DOHH2 (cell line): ENCODE measurements around the gene OR8B12.

Source experiments
- H3F3A ChIP-seq: fragments of 200-600 bp; sonication (generic), shearing (Covaris generic); 2 replicates; pipeline ENCODE4 v1.6.0; 2016; ENCODE audit warnings: antibody characterized with exemption, mild to moderate bottlenecking; ENCODE audit not compliant: control insufficient read depth, insufficient read depth
- H3K27ac ChIP-seq: fragments of 200-600 bp; sonication (generic); 2 replicates; pipeline ENCODE4 v1.5.1; 2014; ENCODE audit warnings: low read depth, mild to moderate bottlenecking, low read length, moderate library complexity
- H3K27me3 ChIP-seq: fragments of 200-600 bp; sonication (generic); 2 replicates; pipeline ENCODE4 v1.6.1; 2014; ENCODE audit warnings: mild to moderate bottlenecking, low read length, mixed read lengths; ENCODE audit not compliant: control insufficient read depth
- H3K36me3 ChIP-seq: fragments of 200-600 bp; sonication (generic); 2 replicates; pipeline ENCODE4 v1.6.1; 2014; ENCODE audit warnings: mild to moderate bottlenecking, low read length, moderate library complexity, mixed read lengths; ENCODE audit not compliant: control insufficient read depth
- H3K4me1 ChIP-seq: fragments of 200-600 bp; sonication (generic); 2 replicates; pipeline ENCODE4 v1.6.1; 2014; ENCODE audit warnings: mild to moderate bottlenecking, low read length, mixed read lengths; ENCODE audit not compliant: control insufficient read depth
- H3K4me2 ChIP-seq: fragments of 200-600 bp; sonication (generic); 2 replicates; pipeline ENCODE4 v1.6.0; 2014; ENCODE audit warnings: mild to moderate bottlenecking, low read length, moderate library complexity
- H3K4me3 ChIP-seq: fragments of 200-600 bp; sonication (generic); 2 replicates; pipeline ENCODE4 v1.5.1; 2014; ENCODE audit warnings: mild to moderate bottlenecking, low read length, mixed read lengths
- H3K79me2 ChIP-seq: fragments of 200-600 bp; sonication (generic); 2 replicates; pipeline ENCODE4 v1.6.1; 2014; ENCODE audit warnings: mild to moderate bottlenecking, low read length, mixed read lengths; ENCODE audit not compliant: control insufficient read depth
- H3K9me2 ChIP-seq: fragments of 200-600 bp; sonication (generic); replicated peaks from 2 replicates; pipeline ENCODE4 v1.6.1; 2014; ENCODE audit warnings: mild to moderate bottlenecking, low read length, mixed read lengths; ENCODE audit not compliant: control insufficient read depth
- H3K9me3 ChIP-seq: fragments of 200-600 bp; sonication (generic); 2 replicates; pipeline ENCODE4 v1.6.1; 2014; ENCODE audit warnings: antibody characterized with exemption, low read length, mixed read lengths; ENCODE audit not compliant: control insufficient read depth, insufficient read depth
- H4K20me1 ChIP-seq: fragments of 200-600 bp; sonication (generic); 2 replicates; pipeline ENCODE4 v1.6.0; 2014; ENCODE audit warnings: low read depth, mild to moderate bottlenecking, antibody characterized with exemption, low read length, moderate library complexity; ENCODE audit not compliant: control insufficient read depth, insufficient read depth
- EZH2phosphoT487 ChIP-seq: fragments of 200-600 bp; sonication (generic); IDR thresholded peaks from 2 replicates; pipeline ENCODE4 v1.6.1; 2017; ENCODE audit warnings: borderline replicate concordance, mild to moderate bottlenecking, antibody characterized with exemption, low read length, moderate library complexity, mixed read lengths
- TF ChIP-seq, protein P1 (sequence below): fragments of 200-600 bp; sonication (generic); IDR thresholded peaks from one replicate; pipeline ENCODE4 v1.5.1; 2014; ENCODE audit warnings: antibody characterized with exemption, mild to moderate bottlenecking, low read depth, low read length; ENCODE audit not compliant: poor library complexity, severe bottlenecking

Gene OR8B12

DNA sequence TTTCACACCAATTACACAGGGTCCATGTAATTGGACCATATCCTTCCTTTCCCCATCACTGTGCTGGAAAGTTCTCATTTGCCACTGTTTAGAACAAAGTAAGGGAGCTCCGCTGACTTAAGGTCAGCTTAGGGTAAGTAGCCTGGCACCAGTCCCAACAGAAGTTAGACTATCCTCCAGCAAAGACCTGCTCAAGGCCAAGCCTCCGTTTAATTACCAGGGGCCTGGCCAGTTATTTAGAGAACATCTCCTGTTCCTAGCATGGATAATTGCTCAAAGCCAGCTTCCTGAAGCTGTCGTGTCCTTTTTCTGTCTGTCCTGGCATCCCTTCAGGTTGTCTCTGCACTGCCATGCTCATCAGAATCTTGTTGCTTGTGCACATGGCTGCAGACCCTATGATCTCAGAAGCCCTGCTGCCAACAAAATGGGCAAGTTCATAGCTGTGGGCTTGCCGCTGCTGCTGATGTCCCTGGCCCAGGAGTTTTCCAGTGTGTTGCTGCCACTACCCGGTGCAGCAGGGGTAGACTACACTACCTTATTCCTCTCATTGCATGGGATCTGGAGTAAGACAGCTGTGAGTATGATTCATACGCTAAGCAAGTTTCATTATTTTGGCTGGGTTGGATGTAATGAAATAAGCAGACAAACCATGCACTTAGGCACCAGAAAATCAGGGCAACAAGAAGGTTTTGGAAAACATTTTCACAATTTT is 34.4 kb upstream of the OR8B12 start:
- no peaks in the 10 kb centered on the region for H3F3A ChIP-seq
- H3K36me3 ChIP-seq, result no peaks in the 10 kb centered on the region
- no peaks in the 10 kb centered on the region for H3K9me2 ChIP-seq
- no peak overlapping the region for H3K4me2 ChIP-seq
- no peaks in the 10 kb centered on the region for H4K20me1 ChIP-seq
- peaks cover 3% of the 10 kb centered on the region; the same call in 1 of the 2 replicates for H3K27me3 ChIP-seq
- H3K4me1 ChIP-seq, result no peaks in the 10 kb centered on the region
- H3K4me3 ChIP-seq, result no peak overlapping the region
- no peaks in the 10 kb centered on the region for H3K9me3 ChIP-seq
- TF ChIP-seq, protein P1, sequence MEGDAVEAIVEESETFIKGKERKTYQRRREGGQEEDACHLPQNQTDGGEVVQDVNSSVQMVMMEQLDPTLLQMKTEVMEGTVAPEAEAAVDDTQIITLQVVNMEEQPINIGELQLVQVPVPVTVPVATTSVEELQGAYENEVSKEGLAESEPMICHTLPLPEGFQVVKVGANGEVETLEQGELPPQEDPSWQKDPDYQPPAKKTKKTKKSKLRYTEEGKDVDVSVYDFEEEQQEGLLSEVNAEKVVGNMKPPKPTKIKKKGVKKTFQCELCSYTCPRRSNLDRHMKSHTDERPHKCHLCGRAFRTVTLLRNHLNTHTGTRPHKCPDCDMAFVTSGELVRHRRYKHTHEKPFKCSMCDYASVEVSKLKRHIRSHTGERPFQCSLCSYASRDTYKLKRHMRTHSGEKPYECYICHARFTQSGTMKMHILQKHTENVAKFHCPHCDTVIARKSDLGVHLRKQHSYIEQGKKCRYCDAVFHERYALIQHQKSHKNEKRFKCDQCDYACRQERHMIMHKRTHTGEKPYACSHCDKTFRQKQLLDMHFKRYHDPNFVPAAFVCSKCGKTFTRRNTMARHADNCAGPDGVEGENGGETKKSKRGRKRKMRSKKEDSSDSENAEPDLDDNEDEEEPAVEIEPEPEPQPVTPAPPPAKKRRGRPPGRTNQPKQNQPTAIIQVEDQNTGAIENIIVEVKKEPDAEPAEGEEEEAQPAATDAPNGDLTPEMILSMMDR, result no peak
- TF ChIP-seq EZH2phosphoT487, result no peak
- no peak overlapping the region for H3K27ac ChIP-seq
- no peaks in the 10 kb centered on the region for H3K79me2 ChIP-seq

GRCh38 chr11:124570160-124570559 is 26.7 kb upstream of the OR8B12 start:
- Histone ChIP-seq H3K36me3 (no peaks in the 10 kb centered on the region), H3K4me2 (no peak overlapping the region), H3K79me2 (no peaks in the 10 kb centered on the region), H3K9me3 (no peaks in the 10 kb centered on the region), H3K4me3 (no peak overlapping the region), H4K20me1 (no peaks in the 10 kb centered on the region), H3F3A (no peaks in the 10 kb centered on the region), H3K4me1 (no peaks in the 10 kb centered on the region), H3K27ac (no peak overlapping the region), H3K9me2 (no peaks in the 10 kb centered on the region), H3K27me3 (no peaks in the 10 kb centered on the region)
- TF ChIP-seq, protein P1, result no peak
- no peak for TF ChIP-seq EZH2phosphoT487

- Histone ChIP-seq H3F3A (no peaks in the 10 kb centered on the region), H3K79me2 (no peaks in the 10 kb centered on the region), H3K4me3 (no peak within 1 kb of the TSS), H3K4me2 (no peak within 1 kb of the TSS), H3K9me3 (no peaks in the 10 kb centered on the region), H3K4me1 (no peaks in the 10 kb centered on the region), H3K9me2 (no peaks in the 10 kb centered on the region), H3K27ac (no peak within 1 kb of the TSS), H3K27me3 (no peaks in the 10 kb centered on the region), H3K36me3 (no peaks in the 10 kb centered on the region), H4K20me1 (no peaks in the 10 kb centered on the region)
- no peak for TF ChIP-seq EZH2phosphoT487
- TF ChIP-seq, protein P1, result no peak
These were observed 26.2 kb upstream of the OR8B12 start, which contains the start of gene OR8A1 for GRCh38 chr11:124569697-124570096. Gene OR8A1 (plus strand): TSS chr11:124569997. CDS start chr11:124570120, 123 bp downstream.
